Measurements from ENCODE around the gene SLC35F2.

GRCh38 chr11:107776062-107776461 lies 82.5 kb downstream of the SLC35F2 start:
- TF ChIP-seq CTCF (IDR thresholded peaks at IDR 0.05): no peak
- no peak for TF ChIP-seq POLR2A (IDR thresholded peaks at IDR 0.05)
